Smooth muscle cell (in vitro differentiated cells): ENCODE measurements around the gene FAM222B. TPM values are rescaled to one million over a fixed set of nuclear protein-coding genes. Genes with fewer than 3 reads are reported as not detected.

Experiments used
- DNase-seq: peaks from one replicate; lab custom pipeline; 2025; ENCODE audit not compliant: unreplicated experiment; lab: John Stamatoyannopoulos, UW
- H2AFZ ChIP-seq: fragments of 200-600 bp; sonication (generic); 2 replicates; pipeline ENCODE4 v1.6.0; 2016; ENCODE audit warnings: antibody characterized with exemption, low read depth, mild to moderate bottlenecking
- H3F3A ChIP-seq: fragments of 200-600 bp; sonication (generic); 2 replicates; pipeline ENCODE4 v1.6.0; 2017; ENCODE audit warnings: antibody characterized with exemption, low read depth
- H3K27ac ChIP-seq: fragments of 200-600 bp; sonication (generic); 2 replicates; pipeline ENCODE4 v1.5.1; 2016; ENCODE audit warnings: low read depth, mild to moderate bottlenecking
- H3K27me3 ChIP-seq: fragments of 200-600 bp; sonication (generic); 2 replicates; pipeline ENCODE4 v1.6.1; 2016; ENCODE audit warnings: low read depth, mild to moderate bottlenecking
- H3K36me3 ChIP-seq: fragments of 200-600 bp; sonication (generic); 2 replicates; pipeline ENCODE4 v1.5.1; 2016; ENCODE audit warnings: low read depth
- H3K4me1 ChIP-seq: fragments of 200-600 bp; sonication (generic); 2 replicates; pipeline ENCODE4 v1.5.1; 2016; ENCODE audit warnings: low read depth
- H3K4me2 ChIP-seq: fragments of 200-600 bp; sonication (generic); 2 replicates; pipeline ENCODE4 v1.6.0; 2016; ENCODE audit warnings: mild to moderate bottlenecking
- H3K4me3 ChIP-seq: fragments of 200-600 bp; sonication (generic); 2 replicates; pipeline ENCODE4 v1.5.1; 2016; ENCODE audit warnings: mild to moderate bottlenecking
- H3K79me2 ChIP-seq: fragments of 200-600 bp; sonication (generic); 2 replicates; pipeline ENCODE4 v1.6.0; 2016; ENCODE audit warnings: low read depth, mild to moderate bottlenecking
- H3K9ac ChIP-seq: fragments of 200-600 bp; sonication (generic); 2 replicates; pipeline ENCODE4 v1.6.0; 2016; ENCODE audit warnings: low read depth
- H3K9me3 ChIP-seq: fragments of 200-600 bp; sonication (generic); replicated peaks from 2 replicates; pipeline ENCODE4 v1.5.1; 2016; ENCODE audit warnings: low read depth
- H4K20me1 ChIP-seq: fragments of 200-600 bp; sonication (generic); 2 replicates; pipeline ENCODE4 v1.6.0; 2016; ENCODE audit warnings: low read depth
- CTCF ChIP-seq: fragments of 200-600 bp; sonication (generic); IDR thresholded peaks from 2 replicates; pipeline ENCODE4 v1.5.1; 2017; ENCODE audit warnings: borderline replicate concordance, mild to moderate bottlenecking, antibody characterized with exemption; ENCODE audit not compliant: insufficient read depth, poor library complexity, severe bottlenecking
- WGBS: methylation state at CpG from one replicate; pipeline ENCODE4 v1.1.7; 2016; ENCODE audit warnings: low lambda C conversion rate; 5-methylcytosine and 5-hydroxymethylcytosine counted together
- polyA plus RNA-seq: library from polyadenylated mRNA; unstranded; fragments of >200 nt; fragmentation: Nextera tagmentation; extraction: Ambion mirVana; gene quantifications from 2 replicates; pipeline ENCODE4 v1.2.1, GENCODE V29; 2016
- total RNA-seq: library from RNA; depleted of rRNA; stranded (reverse); fragments of >200 nt; gene quantifications from 2 replicates; pipeline ENCODE4 v1.2.3, GENCODE V29; 2014

FAM222B gene
- total and polyA plus RNA-seq, 2 experiments from 2014 or later, result 20.5 to 28.0 TPM

- WGBS, result 97% methylated on average over 17 of the region's 18 CpGs
- H3F3A ChIP-seq, result no peaks in the 10 kb centered on the region
- H3K9me3 ChIP-seq, result no peaks in the 10 kb centered on the region
- no peak overlapping the region for H3K27ac ChIP-seq
- DNase-seq, result no peak
- no peak overlapping the region for H2AFZ ChIP-seq
- H3K27me3 ChIP-seq, result no peaks in the 10 kb centered on the region
- no peak overlapping the region for H3K4me3 ChIP-seq
- no peaks in the 10 kb centered on the region for H3K79me2 ChIP-seq
- no peak for TF ChIP-seq CTCF
- no peaks in the 10 kb centered on the region for H3K36me3 ChIP-seq
- H3K9ac ChIP-seq, result no peak overlapping the region
- no peak overlapping the region for H3K4me2 ChIP-seq
- H3K4me1 ChIP-seq, result peaks cover 18% of the 10 kb centered on the region
- peaks cover 76% of the 10 kb centered on the region for H4K20me1 ChIP-seq
Measured at GRCh38 chr17:28759256-28759865, 83.2 kb downstream of the FAM222B start.

GRCh38 chr17:28758411-28759121, 84.0 kb downstream of the FAM222B start:
- Histone ChIP-seq H3K36me3 (no peaks in the 10 kb centered on the region), H3K79me2 (no peaks in the 10 kb centered on the region), H3K4me1 (peaks cover 18% of the 10 kb centered on the region), H3K9me3 (no peaks in the 10 kb centered on the region), H4K20me1 (peaks cover 72% of the 10 kb centered on the region), H3F3A (no peaks in the 10 kb centered on the region), H3K4me3 (no peak overlapping the region), H3K4me2 (no peak overlapping the region), H3K9ac (no peak overlapping the region), H3K27me3 (no peaks in the 10 kb centered on the region), H2AFZ (no peak overlapping the region), H3K27ac (no peak overlapping the region)
- 98% methylated on average over 32 of the region's 32 CpGs for WGBS
- no peak for TF ChIP-seq CTCF
- DNase-seq, result no peak

GRCh38 chr17:28756049-28756804, 86.4 kb downstream of the FAM222B start:
- H3K27me3 ChIP-seq, result no peaks in the 10 kb centered on the region
- no peaks in the 10 kb centered on the region for H3K79me2 ChIP-seq
- no peak for TF ChIP-seq CTCF
- peaks cover 63% of the 10 kb centered on the region for H4K20me1 ChIP-seq
- H3K9me3 ChIP-seq, result no peaks in the 10 kb centered on the region
- no peak for DNase-seq
- H3K9ac ChIP-seq, result no peak overlapping the region
- no peak overlapping the region for H3K4me3 ChIP-seq
- H3K36me3 ChIP-seq, result no peaks in the 10 kb centered on the region
- no peak overlapping the region for H3K4me2 ChIP-seq
- peaks cover 6% of the 10 kb centered on the region for H3F3A ChIP-seq
- no peak overlapping the region for H2AFZ ChIP-seq
- no peak overlapping the region for H3K27ac ChIP-seq
- 99% methylated on average over 5 of the region's 5 CpGs for WGBS
- H3K4me1 ChIP-seq, result peaks cover 8% of the 10 kb centered on the region
